ENCODE data around the gene ARHGEF4.

ARHGEF4 gene

GRCh38 chr2:130849896-130850787 lies 13.4 kb downstream of the ARHGEF4 start:
- no peak for DNase-seq (ENCODE audit: low spot score)
- TF ChIP-seq CTCF (IDR thresholded peaks at IDR 0.05; ENCODE audit: extremely low read depth, insufficient read depth, missing control alignments) = no peak
- in situ Hi-C loops (cut with MboI; ENCODE audit: low pct_unique_long_range_greater_than_20kb, low sequenced_read_pairs, unreplicated experiment) = no loop called here

- in situ Hi-C loops (cut with MboI; ENCODE audit: low pct_unique_long_range_greater_than_20kb, low sequenced_read_pairs, unreplicated experiment) = no loop called here
- DNase-seq (ENCODE audit: low spot score) = no peak
- TF ChIP-seq CTCF (IDR thresholded peaks at IDR 0.05; ENCODE audit: extremely low read depth, insufficient read depth, missing control alignments) = no peak
These were observed 14.3 kb downstream of the ARHGEF4 start for GRCh38 chr2:130850788-130851623.

- no peak for TF ChIP-seq CTCF (IDR thresholded peaks at IDR 0.05; ENCODE audit: extremely low read depth, insufficient read depth, missing control alignments)
- no peak for DNase-seq (ENCODE audit: low spot score)
- in situ Hi-C loops (cut with MboI; ENCODE audit: low pct_unique_long_range_greater_than_20kb, low sequenced_read_pairs, unreplicated experiment) = no loop called here
These were observed 15.1 kb downstream of the ARHGEF4 start for GRCh38 chr2:130851624-130852382.

GRCh38 chr2:130852521-130853115 lies 15.9 kb downstream of the ARHGEF4 start:
- no peak for DNase-seq (ENCODE audit: low spot score)
- in situ Hi-C loops (cut with MboI; ENCODE audit: low pct_unique_long_range_greater_than_20kb, low sequenced_read_pairs, unreplicated experiment) = no loop called here
- no peak for TF ChIP-seq CTCF (IDR thresholded peaks at IDR 0.05; ENCODE audit: extremely low read depth, insufficient read depth, missing control alignments)

GRCh38 chr2:130853391-130853790 lies 16.7 kb downstream of the ARHGEF4 start:
- in situ Hi-C loops (cut with MboI; ENCODE audit: low pct_unique_long_range_greater_than_20kb, low sequenced_read_pairs, unreplicated experiment) = no loop called here
- no peak for TF ChIP-seq CTCF (IDR thresholded peaks at IDR 0.05; ENCODE audit: extremely low read depth, insufficient read depth, missing control alignments)
- DNase-seq (ENCODE audit: low spot score) = no peak

- in situ Hi-C loops (cut with MboI; ENCODE audit: low pct_unique_long_range_greater_than_20kb, low sequenced_read_pairs, unreplicated experiment) = no loop called here
- no peak for DNase-seq (ENCODE audit: low spot score)
- no peak for TF ChIP-seq CTCF (IDR thresholded peaks at IDR 0.05; ENCODE audit: extremely low read depth, insufficient read depth, missing control alignments)
These were observed 17.6 kb downstream of the ARHGEF4 start for GRCh38 chr2:130854301-130854700.
